Measurements from ENCODE around the gene DUOX2.

DUOX2 gene

GRCh38 chr15:45139770-45140169 lies 25.8 kb upstream of the DUOX2 start:
- in situ Hi-C loops (cut with HindIII; ENCODE audit: low sequenced_read_pairs) = loop anchor here (10.0 kb wide), 1 partner anchor 165 kb away; no protein-coding TSS in a partner anchor

- in situ Hi-C loops (cut with HindIII; ENCODE audit: low sequenced_read_pairs) = loop anchor here (10.0 kb wide), 1 partner anchor 166 kb away; no protein-coding TSS in a partner anchor
Measured at GRCh38 chr15:45138814-45139765, 25.1 kb upstream of the DUOX2 start.

- in situ Hi-C loops (cut with HindIII; ENCODE audit: low sequenced_read_pairs) = loop anchor here (10.0 kb wide), 1 partner anchor 167 kb away; no protein-coding TSS in a partner anchor
Measured at GRCh38 chr15:45137703-45138102, 23.7 kb upstream of the DUOX2 start.

- in situ Hi-C loops (cut with HindIII; ENCODE audit: low sequenced_read_pairs) = loop anchor here (10.0 kb wide), 1 partner anchor 168 kb away; no protein-coding TSS in a partner anchor
Measured at GRCh38 chr15:45136378-45136764, 22.4 kb upstream of the DUOX2 start.

GRCh38 chr15:45135705-45136377 lies 21.9 kb upstream of the DUOX2 start:
- in situ Hi-C loops (cut with HindIII; ENCODE audit: low sequenced_read_pairs) = loop anchor here (10.0 kb wide), 1 partner anchor 169 kb away; no protein-coding TSS in a partner anchor

- in situ Hi-C loops (cut with HindIII; ENCODE audit: low sequenced_read_pairs) = loop anchor here (10.0 kb wide), 1 partner anchor 170 kb away; no protein-coding TSS in a partner anchor
Measured at GRCh38 chr15:45134682-45135604, 21.0 kb upstream of the DUOX2 start.

- in situ Hi-C loops (cut with HindIII; ENCODE audit: low sequenced_read_pairs) = loop anchor here (10.0 kb wide), 1 partner anchor 171 kb away; no protein-coding TSS in a partner anchor
Measured at GRCh38 chr15:45134046-45134445, 20.1 kb upstream of the DUOX2 start.

- in situ Hi-C loops (cut with HindIII; ENCODE audit: low sequenced_read_pairs) = loop anchor here (10.0 kb wide), 1 partner anchor 171 kb away; no protein-coding TSS in a partner anchor
Measured at GRCh38 chr15:45133561-45133920, 19.6 kb upstream of the DUOX2 start.

GRCh38 chr15:45132844-45133560 lies 19.0 kb upstream of the DUOX2 start:
- in situ Hi-C loops (cut with HindIII; ENCODE audit: low sequenced_read_pairs) = loop anchor here (10.0 kb wide), 1 partner anchor 172 kb away; no protein-coding TSS in a partner anchor

- in situ Hi-C loops (cut with HindIII; ENCODE audit: low sequenced_read_pairs) = loop anchor here (10.0 kb wide), 1 partner anchor 173 kb away; no protein-coding TSS in a partner anchor
Measured at GRCh38 chr15:45131510-45131909, 17.5 kb upstream of the DUOX2 start.

GRCh38 chr15:45130291-45131000 lies 16.5 kb upstream of the DUOX2 start:
- in situ Hi-C loops (cut with HindIII; ENCODE audit: low sequenced_read_pairs) = loop anchor here (10.0 kb wide), 1 partner anchor 174 kb away; no protein-coding TSS in a partner anchor

GRCh38 chr15:45129651-45130129 lies 15.7 kb upstream of the DUOX2 start, which contains the start of the genes DUOX1 and DUOXA1:
Gene DUOX1, plus strand, starts transcription at chr15:45129994. Its CDS starts 1,973 bp downstream, at chr15:45131967.
Gene DUOXA1, minus strand, starts transcription at chr15:45129879. Its CDS starts 6,865 bp downstream, at chr15:45123014.
- in situ Hi-C loops (cut with HindIII; ENCODE audit: low sequenced_read_pairs) = loop anchor here (10.0 kb wide), 1 partner anchor 175 kb away; no protein-coding TSS in a partner anchor

GRCh38 chr15:45128971-45129639 lies 15.1 kb upstream of the DUOX2 start:
- in situ Hi-C loops (cut with HindIII; ENCODE audit: low sequenced_read_pairs) = no loop called here

GRCh38 chr15:45126535-45127158 lies 12.7 kb upstream of the DUOX2 start:
- in situ Hi-C loops (cut with HindIII; ENCODE audit: low sequenced_read_pairs) = no loop called here

GRCh38 chr15:45123397-45123796 lies 9.4 kb upstream of the DUOX2 start:
- in situ Hi-C loops (cut with HindIII; ENCODE audit: low sequenced_read_pairs) = no loop called here

- in situ Hi-C loops (cut with HindIII; ENCODE audit: low sequenced_read_pairs) = no loop called here
Measured at GRCh38 chr15:45122719-45123118, 8.7 kb upstream of the DUOX2 start.

- in situ Hi-C loops (cut with HindIII; ENCODE audit: low sequenced_read_pairs) = no loop called here
Measured at GRCh38 chr15:45121706-45122417, 7.9 kb upstream of the DUOX2 start.

Data from DLD1 (cell line).